ENCODE results near the gene NPIPB9.
"Not testable (repeated sequence)": the region's sequence is repeated elsewhere in the genome, so short reads cannot be mapped to it uniquely, and the experiment has no call there.

NPIPB9 gene

GRCh38 chr16:28751487-28751886 lies at the start of gene NPIPB9:
Gene NPIPB9, plus strand, starts transcription at chr16:28751787.
- not testable (repeated sequence) for DNase-seq (ENCODE audit: low read depth in 2 of 3, low spot score in 2 of 3)

- DNase-seq (ENCODE audit: low read depth in 2 of 3, low spot score in 2 of 3), result not testable (repeated sequence)
Observed at GRCh38 chr16:28704246-28704645, 47.3 kb upstream of the NPIPB9 start.

- DNase-seq (ENCODE audit: low read depth in 2 of 3, low spot score in 2 of 3), result not testable (repeated sequence)
Observed at GRCh38 chr16:28711220-28712083, 40.1 kb upstream of the NPIPB9 start, which contains the start of gene EIF3C. Gene EIF3C, plus strand, starts transcription at chr16:28711464. Its CDS starts 223 bp downstream, at chr16:28711687.

GRCh38 chr16:28722852-28723650 lies 28.5 kb upstream of the NPIPB9 start:
- DNase-seq (ENCODE audit: low read depth in 2 of 3, low spot score in 2 of 3), result not testable (repeated sequence)

- not testable (repeated sequence) for DNase-seq (ENCODE audit: low read depth in 2 of 3, low spot score in 2 of 3)
Observed at GRCh38 chr16:28731253-28731652, 20.3 kb upstream of the NPIPB9 start.

- DNase-seq (ENCODE audit: low read depth in 2 of 3, low spot score in 2 of 3), result not testable (repeated sequence)
Observed at GRCh38 chr16:28732455-28733124, 19.0 kb upstream of the NPIPB9 start.

- not testable (repeated sequence) for DNase-seq (ENCODE audit: low read depth in 2 of 3, low spot score in 2 of 3)
Observed at GRCh38 chr16:28739787-28740186, 11.8 kb upstream of the NPIPB9 start.

- DNase-seq (ENCODE audit: low read depth in 2 of 3, low spot score in 2 of 3), result not testable (repeated sequence)
Observed at GRCh38 chr16:28740631-28741030, 11.0 kb upstream of the NPIPB9 start.

GRCh38 chr16:28741295-28741694 lies 10.3 kb upstream of the NPIPB9 start:
- DNase-seq (ENCODE audit: low read depth in 2 of 3, low spot score in 2 of 3), result not testable (repeated sequence)

GRCh38 chr16:28746618-28747350 lies 4.8 kb upstream of the NPIPB9 start:
- DNase-seq (ENCODE audit: low read depth in 2 of 3, low spot score in 2 of 3), result not testable (repeated sequence)

GRCh38 chr16:28749997-28750465 lies 1.6 kb upstream of the NPIPB9 start:
- not testable (repeated sequence) for DNase-seq (ENCODE audit: low read depth in 2 of 3, low spot score in 2 of 3)

GRCh38 chr16:28750469-28751067 lies 1.0 kb upstream of the NPIPB9 start:
- not testable (repeated sequence) for DNase-seq (ENCODE audit: low read depth in 2 of 3, low spot score in 2 of 3)

GRCh38 chr16:28781697-28782096 lies 30.1 kb downstream of the NPIPB9 start:
- not testable (repeated sequence) for DNase-seq (ENCODE audit: low read depth in 2 of 3, low spot score in 2 of 3)

- not testable (repeated sequence) for DNase-seq (ENCODE audit: low read depth in 2 of 3, low spot score in 2 of 3)
Observed at GRCh38 chr16:28782357-28782756, 30.8 kb downstream of the NPIPB9 start.

GRCh38 chr16:28802235-28803019 lies 50.8 kb downstream of the NPIPB9 start:
- peak in 2 of 3 experiments; percentile 14 to 31 for DNase-seq (ENCODE audit: low read depth in 2 of 3, low spot score in 2 of 3)

GRCh38 chr16:28807445-28808120 lies 56.0 kb downstream of the NPIPB9 start:
- not testable (repeated sequence) for DNase-seq (ENCODE audit: low read depth in 2 of 3, low spot score in 2 of 3)

- no peak for DNase-seq (ENCODE audit: low read depth in 2 of 3, low spot score in 2 of 3)
Observed at GRCh38 chr16:28820016-28820415, 68.4 kb downstream of the NPIPB9 start.

- DNase-seq (ENCODE audit: low read depth in 2 of 3, low spot score in 2 of 3), result not testable (repeated sequence)
Observed at GRCh38 chr16:28820546-28820945, 69.0 kb downstream of the NPIPB9 start.

Measured in activated CD8-positive, alpha-beta memory T cell treated with anti-CD3 and anti-CD28 coated beads for 48 hours (primary cell).